Choroid plexus epithelial cell (primary cell): ENCODE results near the gene SMOC1.

Experiments
- DNase-seq: peaks from one replicate; pipeline ENCODE4 v3.0.0-alpha.2; 2010; ENCODE audit warnings: low read depth
- H3K4me3 ChIP-seq: 2 replicates; pipeline ENCODE4 v1.5.1; 2011; ENCODE audit warnings: low read depth, mild to moderate bottlenecking, control low read depth, low read length, moderate library complexity
- TF ChIP-seq, protein P1 (sequence below): conservative IDR thresholded peaks from 2 replicates; pipeline ENCODE4 v1.5.1; 2011; ENCODE audit warnings: low read depth, mild to moderate bottlenecking, control low read depth, inconsistent platforms, low read length, moderate library complexity

SMOC1 gene

DNA sequence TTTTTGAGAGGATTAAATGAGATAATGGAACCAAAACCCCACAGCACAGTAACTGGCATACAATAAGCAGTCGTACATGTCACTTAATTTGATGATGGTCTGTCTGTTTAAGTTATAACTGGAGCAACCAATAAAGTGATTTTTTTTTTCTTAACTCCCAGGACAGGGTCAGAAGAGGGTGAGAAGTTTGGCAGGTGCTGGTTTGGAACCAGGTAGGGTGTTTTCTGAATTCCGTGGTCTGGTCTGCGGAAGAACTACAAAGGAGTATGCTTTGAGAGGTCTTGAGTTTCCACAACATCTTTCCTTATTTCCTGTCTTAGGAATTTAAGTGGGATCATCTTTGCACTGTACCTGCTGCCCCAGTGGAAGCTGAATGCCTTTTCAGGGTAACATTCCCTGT, 197.8 kb downstream of the SMOC1 start:
- no peak overlapping the region for H3K4me3 ChIP-seq
- no peak for DNase-seq
- TF ChIP-seq, protein P1, sequence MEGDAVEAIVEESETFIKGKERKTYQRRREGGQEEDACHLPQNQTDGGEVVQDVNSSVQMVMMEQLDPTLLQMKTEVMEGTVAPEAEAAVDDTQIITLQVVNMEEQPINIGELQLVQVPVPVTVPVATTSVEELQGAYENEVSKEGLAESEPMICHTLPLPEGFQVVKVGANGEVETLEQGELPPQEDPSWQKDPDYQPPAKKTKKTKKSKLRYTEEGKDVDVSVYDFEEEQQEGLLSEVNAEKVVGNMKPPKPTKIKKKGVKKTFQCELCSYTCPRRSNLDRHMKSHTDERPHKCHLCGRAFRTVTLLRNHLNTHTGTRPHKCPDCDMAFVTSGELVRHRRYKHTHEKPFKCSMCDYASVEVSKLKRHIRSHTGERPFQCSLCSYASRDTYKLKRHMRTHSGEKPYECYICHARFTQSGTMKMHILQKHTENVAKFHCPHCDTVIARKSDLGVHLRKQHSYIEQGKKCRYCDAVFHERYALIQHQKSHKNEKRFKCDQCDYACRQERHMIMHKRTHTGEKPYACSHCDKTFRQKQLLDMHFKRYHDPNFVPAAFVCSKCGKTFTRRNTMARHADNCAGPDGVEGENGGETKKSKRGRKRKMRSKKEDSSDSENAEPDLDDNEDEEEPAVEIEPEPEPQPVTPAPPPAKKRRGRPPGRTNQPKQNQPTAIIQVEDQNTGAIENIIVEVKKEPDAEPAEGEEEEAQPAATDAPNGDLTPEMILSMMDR, result no peak

DNA sequence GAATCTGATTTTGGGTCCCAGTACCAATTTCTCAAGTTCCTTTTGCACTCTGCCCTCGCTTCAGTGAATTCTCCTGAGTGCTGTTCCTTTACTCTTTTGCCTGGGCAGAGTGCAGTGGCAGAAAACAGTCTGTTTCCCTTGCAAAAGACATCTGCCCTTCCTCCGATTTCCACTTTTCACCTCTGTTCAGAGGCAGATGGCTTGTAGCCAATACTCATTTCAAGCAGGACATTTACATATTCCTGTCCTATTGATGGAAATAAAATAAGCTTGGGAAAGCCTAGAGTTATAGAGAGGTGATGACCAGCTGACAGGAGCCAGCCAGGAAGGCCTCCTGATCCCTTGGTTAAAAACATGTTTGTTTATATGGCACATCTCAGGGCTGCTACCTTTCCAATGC, 198.5 kb downstream of the SMOC1 start:
- TF ChIP-seq, protein P1, result no peak
- H3K4me3 ChIP-seq, result no peak overlapping the region
- DNase-seq, result no peak

DNA sequence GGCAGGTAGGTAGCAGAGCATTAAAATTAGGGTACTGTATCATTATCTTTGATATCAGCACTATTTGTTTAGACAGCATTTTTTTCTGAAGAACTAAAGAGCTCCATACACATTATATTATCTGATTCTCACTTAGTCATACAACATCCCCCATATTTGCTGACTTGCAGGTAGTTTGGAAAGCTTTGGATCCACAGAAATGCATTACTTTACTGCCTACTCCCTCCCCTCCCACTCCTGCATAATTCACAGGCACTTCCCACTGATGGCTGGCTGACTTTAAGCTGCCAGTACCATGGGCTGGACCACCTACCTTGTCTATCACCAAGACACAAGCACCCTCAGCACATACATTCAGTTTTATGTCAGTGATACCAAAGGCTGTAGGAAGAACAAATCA, 199.1 kb downstream of the SMOC1 start:
- TF ChIP-seq, protein P1, result no peak

GRCh38 chr14:70080076-70080475, 200.9 kb downstream of the SMOC1 start:
- TF ChIP-seq, protein P1, result no peak
- no peak for DNase-seq
- H3K4me3 ChIP-seq, result no peak overlapping the region

More for the DNA sequence above, 199.1 kb downstream of the SMOC1 start:
- DNase-seq, result no peak
- H3K4me3 ChIP-seq, result no peak overlapping the region
